ENCODE results near the gene CDH23.

CDH23 gene

GRCh38 chr10:71757399-71757922 is 360.7 kb downstream of the CDH23 start:
- no peak for DNase-seq (ENCODE audit: low spot score)

DNA sequence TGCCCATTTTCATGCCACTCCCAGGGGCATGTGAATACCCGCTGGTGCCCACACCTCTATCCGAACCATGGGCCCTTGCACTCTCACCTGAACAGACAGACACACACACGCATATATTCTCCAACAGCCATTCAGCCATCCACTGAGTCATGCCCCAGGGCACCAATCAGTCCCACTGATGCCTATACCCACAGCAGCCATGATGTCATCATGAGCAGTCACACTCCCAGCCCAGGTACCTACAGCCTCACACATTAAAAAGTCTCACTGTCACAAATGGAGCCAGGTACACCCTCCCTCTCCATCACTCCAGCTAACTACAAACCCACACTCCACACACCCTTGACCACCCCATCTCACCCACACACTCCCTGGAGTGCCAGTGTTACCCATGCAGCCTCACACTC is 364.4 kb downstream of the CDH23 start:
- DNase-seq (ENCODE audit: low spot score), result no peak

DNA sequence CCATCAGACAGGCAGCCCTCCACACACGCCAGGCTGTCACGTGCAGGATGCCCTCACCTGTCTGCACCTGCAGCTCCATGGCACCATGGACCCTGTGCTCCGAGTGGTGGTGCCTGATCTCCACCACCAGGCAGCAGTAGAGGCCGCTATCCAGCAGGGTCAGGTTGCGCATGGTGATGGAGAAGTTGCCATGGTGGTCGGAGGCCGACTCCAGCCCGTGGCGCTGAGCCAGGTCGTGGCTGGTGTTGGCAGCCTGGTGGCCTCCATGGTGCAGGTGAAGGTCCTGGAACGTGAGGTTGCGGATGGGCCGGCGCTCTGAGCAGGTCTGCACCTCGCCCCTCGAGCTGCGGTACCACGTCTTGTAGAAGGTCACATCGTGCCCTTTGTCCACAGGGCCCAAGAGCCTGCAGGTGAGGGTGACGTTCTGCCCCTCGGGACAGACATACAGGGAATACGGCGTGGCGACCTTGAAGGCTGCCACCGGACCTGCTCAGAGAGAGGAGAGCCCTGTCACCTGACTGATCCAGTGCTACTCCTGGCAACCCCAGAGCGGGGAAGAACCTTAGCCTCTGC is 364.9 kb downstream of the CDH23 start:
- DNase-seq (ENCODE audit: low spot score), result no peak

DNA sequence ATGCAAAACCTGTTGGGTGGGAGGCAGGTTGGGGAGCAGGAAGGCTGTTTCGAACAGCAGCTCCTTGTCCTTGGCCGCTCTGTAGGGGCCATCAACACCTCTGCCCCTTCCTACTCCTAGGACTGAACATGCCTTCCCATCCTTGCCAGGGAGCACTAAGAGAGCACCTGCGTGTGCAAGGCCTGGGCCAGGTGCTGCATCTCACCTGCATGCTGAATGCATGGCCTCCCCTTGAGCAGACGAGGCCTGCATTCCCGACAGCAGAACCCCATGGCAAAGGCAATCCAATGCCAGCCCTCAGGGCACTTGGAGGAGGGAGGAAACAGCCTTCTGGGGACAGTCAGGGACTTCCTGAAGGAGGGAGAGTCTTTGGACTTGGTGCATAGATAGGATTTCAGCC is 365.6 kb downstream of the CDH23 start:
- DNase-seq (ENCODE audit: low spot score), result no peak

- DNase-seq (ENCODE audit: low spot score), result no peak
Observed at GRCh38 chr10:71763352-71764127, 366.8 kb downstream of the CDH23 start.

GRCh38 chr10:71765176-71765904 is 368.6 kb downstream of the CDH23 start:
- no peak for DNase-seq (ENCODE audit: low spot score)

DNA sequence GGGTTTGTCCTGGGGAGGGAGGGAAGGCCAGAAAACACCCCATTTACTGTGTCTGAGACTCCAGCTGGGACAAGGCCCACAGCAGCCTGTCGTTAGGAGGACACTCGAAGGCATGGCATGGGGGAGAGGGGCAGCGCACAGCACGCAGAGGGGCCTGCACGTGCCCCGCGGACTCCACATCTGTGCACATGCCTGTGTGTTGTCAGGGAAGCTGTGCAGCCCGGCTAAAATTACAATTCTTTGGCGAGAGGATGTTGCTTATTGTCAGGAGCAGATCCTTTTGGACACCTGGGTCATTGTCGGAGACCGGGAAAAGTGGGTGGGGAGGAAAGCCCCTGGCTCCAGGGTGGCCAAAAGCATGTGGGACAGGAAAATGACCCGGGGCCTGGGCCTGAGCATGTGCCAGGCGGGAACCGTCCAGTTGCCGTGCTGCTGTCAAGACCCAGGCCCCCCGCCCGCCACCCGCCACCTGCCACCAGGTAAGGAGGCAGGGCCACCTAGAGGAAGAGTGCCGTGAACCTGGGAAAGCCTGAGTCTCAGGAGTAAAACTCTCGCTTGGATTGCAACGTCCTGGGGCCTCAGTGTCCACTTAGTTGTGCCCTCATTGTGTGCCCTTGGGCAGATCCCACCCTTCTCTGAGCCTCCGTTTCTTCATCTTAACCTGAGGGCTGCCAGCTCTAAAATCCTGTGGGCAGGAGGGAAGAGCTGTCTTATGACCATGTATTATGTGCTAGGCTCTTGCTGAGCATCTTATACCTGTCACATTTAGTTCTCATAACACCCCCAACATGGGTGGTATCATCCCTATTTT is 369.4 kb downstream of the CDH23 start:
- DNase-seq (ENCODE audit: low spot score), result no peak

DNA sequence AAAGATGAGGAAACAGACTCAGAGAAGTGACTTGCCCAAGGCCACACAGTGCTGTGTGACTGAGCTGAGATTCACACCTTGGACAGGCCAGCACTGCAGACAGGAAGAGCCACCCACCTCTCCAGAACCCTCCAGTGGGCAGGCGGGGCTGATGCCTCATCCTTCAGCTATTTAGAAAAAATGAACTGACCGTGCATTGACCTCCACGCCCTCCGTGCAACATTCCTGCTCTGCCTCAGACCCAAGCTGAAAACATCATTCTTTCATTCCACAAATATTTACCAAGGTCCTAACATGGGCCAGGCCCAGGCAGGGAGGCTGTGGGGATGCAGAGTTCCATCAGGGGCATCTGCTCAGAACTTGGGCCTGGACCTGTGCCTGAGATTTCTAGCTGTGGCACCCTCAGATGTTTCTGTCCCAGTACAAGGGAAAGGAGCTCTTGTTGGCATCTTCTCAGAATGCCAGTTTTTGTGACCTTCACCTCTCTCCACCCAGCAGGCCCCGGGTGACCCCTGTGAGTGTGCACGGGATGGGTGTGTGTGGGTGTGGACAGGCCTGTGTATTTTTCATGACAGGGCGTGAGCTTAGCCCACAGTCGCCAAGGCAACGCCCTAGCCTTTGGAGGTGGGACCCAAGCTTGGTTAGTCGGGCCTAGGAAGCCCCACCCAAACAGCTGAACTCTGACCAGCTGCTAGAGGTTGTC is 370.1 kb downstream of the CDH23 start:
- DNase-seq (ENCODE audit: low spot score), result no peak

DNA sequence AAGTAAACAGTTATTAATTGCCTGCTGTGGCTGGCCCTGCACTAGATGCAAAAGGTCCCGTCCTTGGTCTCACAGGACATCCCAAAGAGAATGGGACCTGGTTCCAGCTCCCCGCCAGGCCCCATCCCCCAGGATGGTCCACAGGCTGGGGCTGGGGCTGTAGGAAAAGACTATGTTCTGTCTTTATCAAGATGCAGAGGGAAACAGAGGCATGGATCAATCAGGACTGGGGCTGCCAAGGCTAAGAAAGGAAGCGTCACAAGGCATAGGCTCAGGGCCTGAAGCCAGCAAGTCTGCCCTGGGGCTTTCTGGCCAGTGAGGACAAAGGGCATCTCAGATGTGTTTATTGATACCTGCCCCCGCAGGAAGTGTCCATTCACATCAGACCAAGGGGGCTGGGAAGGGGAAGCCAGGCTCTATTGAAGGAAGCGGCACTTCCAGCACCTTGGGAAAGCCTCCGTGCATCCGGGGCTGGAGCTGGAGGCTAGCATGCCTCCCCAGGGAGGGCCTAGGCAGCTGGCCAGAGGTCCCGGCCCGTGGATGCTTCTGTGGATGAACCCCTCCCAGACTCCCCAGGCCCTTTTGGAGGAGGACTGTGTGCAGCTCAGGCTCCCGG is 370.8 kb downstream of the CDH23 start:
- DNase-seq (ENCODE audit: low spot score), result no peak

DNA sequence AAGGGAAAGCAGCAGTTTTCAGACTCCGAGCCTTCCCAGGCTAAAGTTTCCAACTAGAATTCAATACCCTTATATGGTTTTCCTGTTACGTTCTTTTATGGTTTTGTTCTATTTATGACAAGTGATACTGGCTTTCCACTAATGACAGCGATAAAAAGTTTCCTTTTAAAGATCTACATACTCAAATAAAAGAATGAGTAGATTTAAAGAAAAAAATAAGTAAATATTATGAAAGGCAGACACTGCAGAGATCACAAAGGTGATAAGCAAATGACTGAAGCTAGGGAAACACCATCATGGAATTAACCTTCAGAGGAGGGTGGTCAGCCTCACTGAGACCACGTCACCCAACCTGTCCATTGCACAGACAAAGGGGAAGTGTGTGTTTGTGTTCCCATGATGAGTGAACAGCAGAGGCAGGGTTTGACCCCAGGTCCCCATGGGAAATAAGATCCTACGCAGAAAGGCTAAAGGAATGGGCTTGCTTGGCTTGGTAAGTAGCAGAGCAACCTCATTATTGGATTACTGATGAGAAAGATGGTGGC is 372.6 kb downstream of the CDH23 start:
- DNase-seq (ENCODE audit: low spot score), result no peak

GRCh38 chr10:71770255-71770654 is 373.5 kb downstream of the CDH23 start:
- no peak for DNase-seq (ENCODE audit: low spot score)

DNA sequence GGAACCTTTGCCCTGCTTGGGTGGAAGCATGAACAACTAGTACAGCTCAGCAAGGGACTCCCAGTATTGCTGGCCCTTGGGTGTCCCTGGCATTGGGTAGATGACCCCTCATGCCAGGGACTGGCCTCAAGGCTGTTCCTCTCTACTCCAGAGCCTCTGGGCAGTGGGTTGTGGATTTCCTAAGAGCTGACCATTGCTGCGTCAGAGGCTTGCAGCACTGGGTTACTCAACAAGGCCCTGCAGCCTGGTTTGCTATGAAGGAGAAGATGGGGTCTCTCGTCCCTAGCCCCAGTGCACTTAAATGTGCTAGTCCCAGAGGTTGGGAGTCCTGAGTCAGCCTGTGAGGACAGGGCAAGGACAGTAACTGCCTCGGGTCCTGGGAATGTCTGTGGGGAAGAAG is 374.1 kb downstream of the CDH23 start:
- DNase-seq (ENCODE audit: low spot score), result no peak

- no peak for DNase-seq (ENCODE audit: low spot score)
Observed at GRCh38 chr10:71771204-71771603, 374.5 kb downstream of the CDH23 start.

DNA sequence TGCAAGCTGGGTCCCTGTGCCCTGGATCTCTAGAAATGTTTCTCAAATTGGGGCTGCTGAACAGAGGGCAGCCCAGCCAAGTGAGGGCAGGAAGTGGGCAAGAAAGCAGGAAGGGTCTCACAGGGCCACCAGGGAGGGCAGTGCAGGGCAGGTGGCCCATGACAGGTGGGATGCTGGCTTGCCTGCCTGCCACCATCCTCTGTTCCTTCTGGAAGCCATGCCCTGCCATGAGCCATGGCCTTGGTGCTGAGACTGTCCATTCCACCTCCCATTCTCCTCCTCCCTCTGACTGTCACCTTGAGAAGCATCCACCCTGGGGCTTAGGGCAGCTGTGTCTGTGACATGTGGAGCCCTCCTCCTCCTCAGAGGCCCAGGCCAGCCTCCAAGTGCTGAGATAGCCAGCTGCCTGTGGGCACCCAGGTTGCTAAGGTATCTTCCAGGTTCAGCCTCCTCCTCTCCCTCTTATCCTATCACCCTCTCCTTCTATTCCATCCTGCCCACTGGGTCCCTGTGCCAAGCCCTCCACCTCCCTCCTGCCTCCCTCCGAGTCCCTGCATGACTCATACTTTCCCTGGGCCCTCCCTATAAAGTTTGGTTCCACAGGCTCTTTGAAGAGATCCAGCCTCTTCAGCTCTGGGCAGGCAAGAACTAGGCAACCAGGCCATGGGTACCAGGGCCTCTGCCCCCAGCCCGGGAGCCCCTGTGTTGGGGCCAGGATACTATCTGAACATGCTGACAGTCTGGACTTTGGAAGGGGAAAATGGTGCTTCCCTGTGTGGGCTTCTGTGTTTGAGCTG is 375.3 kb downstream of the CDH23 start:
- no peak for DNase-seq (ENCODE audit: low spot score)

DNA sequence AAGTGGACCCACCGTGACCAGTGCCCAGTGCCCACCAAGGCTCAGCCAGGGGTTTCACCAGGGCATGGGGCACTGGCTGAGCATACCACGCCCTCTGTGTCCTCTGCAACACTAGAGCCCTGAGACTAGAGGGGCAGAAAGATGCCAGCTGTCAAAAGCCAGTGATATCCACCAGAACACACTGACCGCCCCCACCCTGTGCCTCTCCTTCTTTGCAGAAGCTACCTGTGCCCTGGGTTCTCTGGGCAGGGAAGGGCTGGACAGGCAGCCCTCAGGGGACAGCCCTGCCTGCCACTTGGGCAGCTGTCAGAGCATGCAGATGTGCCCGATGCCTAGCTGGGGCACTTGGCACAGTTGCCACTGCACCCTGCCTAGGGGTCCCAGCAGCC is 376.1 kb downstream of the CDH23 start:
- no peak for DNase-seq (ENCODE audit: low spot score)

DNA sequence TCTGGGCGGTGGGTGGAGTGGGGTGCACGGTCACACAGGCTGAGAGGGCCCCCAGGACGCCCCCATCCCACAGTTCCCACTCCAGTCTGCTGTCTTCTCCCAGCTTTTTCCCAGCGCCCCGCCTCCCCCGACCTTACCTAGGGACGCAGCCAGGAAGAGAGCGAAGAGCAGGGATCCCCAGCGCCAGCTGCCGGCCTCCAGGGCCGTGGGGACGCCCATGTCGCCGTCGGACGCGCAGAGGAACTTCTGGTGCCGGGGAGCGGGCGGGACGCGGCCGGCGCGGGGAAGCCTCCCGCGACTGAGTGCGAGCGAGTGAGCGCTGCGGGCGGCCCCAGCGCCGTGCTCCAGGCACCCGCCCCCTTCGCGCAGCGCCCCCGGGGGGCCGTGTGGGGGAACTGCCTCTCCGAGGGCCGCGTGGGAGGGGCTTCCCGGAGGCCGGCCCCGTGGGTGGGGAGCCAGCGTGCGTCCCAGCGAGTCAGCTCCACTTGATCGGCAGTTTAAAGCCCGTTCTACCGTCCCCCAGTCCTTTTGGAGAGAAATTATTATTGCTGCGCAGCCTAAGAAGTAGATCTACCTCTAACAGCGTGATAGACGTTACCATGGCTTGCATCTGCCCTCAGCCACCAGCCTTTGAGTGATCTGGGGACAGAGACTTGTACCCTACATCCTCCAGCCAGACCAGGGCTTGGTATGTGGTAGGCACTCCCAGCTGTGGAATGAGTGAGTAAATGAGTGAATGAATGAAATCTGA is 376.7 kb downstream of the CDH23 start, which contains the start of gene VSIR:
Gene VSIR, minus strand, starts transcription at position 300 of the 751 bp plus-strand sequence. Its CDS starts 81 bp downstream, at position 219.
- DNase-seq (ENCODE audit: low spot score), result peak; percentile 74

DNA sequence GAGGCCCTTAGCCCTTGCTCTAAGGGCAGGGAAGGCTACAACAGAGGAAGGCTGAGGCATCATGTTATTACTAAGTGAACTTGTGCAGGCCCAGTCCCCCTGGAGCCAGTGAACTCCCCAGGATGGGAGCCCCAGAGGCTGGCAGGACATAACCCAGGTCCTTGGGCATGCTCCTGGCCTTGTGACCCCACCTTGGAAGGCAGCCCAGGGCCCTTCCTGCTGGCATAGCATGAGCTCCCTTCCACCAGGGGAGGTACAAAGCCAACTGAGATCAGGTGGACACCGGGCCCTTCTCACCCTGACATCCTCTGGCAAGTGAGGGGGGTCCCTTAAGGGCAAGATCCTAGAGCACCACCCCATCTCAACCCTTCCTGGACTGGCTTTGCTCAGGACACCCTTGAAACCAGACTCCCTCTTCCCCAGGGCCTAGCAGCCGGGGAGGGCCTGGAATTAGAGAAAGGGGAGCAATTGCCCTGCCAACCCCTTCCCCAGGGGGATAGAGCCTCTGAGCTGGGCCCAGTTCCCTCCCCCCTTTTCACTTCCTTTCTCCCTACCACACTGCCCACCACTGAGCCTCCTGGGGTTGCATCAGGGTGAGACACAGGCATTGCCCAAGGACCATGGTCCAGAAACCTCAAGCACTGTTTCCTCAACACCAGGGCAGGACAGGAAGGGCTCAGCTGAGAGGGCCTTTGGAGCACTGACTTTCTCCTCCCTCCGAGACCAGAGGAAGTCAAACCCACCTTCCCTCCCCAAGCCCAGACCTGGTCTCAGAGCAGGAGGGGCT is 378.4 kb downstream of the CDH23 start:
- peak; percentile 61 for DNase-seq (ENCODE audit: low spot score)

DNA sequence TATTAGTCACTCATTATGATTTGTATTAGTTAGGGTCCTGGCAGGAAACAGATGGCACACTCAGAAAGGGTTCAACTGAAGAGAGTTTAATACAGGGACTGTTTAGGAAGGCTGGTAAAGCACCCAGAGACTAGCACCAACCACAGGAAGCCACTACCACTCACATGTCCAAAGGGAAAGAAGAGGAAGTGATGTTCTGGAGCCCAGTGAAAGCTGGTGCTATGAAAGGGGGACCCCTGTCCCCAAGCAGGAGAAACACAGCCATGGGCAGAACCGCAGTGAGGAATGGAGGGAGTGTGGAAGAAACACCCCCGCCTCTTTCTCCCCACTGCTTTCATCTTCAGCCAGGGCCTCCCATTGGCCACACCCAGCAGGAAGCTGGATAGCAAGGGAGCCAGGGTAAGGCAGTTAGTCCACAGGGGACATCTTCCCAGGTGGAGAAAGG is 379.8 kb downstream of the CDH23 start:
- DNase-seq (ENCODE audit: low spot score), result no peak

Data from globus pallidus (tissue), 1 donor.